Measurements from ENCODE around the gene HOXA13.
A peak's percentile ranks its signal among the peaks of the same experiment; 100 is the strongest.

The HOXA13 gene

DNA sequence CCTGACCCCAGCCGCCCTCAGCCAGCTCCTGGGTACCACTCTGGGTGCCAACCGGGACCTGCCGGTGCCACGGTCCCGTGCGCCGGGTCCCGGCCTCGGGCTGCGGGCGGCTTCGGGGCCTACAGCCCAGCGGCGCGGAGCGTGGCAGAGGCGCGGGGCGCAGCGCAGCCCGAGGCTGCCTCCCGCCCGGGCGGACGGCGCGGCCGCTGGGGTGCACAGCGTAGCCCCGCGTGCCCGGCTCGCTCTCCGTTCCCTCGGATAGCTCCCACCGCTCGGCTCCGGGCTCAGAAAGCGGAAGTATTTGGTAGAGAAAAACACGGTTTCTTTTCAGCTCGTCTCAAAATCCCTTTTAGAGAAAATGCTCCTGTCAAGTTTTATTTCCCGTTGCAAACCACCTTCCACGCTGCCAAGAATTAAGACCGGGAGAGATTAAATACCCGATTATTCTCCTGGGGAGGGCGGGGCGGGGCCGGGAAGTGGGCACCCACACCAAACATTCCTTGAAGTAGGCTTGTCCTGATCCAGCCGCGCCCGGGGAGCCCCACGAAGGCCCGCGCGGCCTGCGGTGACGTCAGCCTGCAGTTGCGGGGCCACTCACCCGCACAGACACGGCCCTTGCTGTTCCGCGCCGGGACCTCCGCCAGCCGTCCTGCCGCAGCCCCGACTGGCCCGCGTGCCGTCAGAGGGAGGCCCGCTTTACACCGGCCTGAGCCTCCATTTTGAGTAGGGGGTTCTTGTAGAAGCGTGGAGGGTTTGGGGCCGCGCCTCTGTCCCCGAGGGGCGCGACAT lies 7.2 kb downstream of the HOXA13 start:
- peak; percentile 79 for DNase-seq (ENCODE audit: low spot score)

DNA sequence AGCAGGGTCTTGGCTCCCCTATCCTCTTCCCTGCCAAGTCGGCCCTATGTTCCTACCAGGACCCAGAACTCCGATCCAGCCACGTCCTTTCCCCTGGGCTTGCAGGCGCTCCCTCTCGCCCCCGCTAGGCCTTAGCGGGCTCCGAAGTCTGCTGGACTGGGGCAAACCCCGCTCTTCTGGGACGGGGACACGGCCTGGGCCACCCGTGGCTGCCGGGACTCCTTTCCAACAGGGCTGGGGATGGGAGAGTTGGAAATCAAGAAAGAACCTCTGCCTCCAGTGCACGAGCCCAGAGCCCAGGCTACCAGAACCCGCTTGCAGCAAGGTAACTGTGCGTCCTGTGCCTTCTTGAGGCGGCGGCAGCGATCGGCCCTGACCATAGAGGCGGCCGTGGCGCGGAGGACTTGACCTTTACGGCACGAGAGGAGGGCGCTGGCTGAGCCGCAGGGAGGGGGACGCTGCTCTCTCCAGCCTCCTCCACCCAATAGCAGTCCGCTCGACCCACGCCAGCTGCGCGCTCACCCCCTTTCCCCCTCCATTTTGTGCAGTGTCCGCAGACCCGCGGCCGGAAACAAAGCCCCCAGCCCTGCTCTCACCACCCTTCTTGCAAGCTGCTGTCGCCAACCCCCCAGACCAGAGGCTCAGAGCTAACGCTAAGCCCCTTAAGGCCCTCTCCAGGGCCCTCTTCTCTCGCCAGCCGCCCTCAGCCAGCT lies 7.9 kb downstream of the HOXA13 start:
- DNase-seq (ENCODE audit: low spot score): peak; percentile 78

DNA sequence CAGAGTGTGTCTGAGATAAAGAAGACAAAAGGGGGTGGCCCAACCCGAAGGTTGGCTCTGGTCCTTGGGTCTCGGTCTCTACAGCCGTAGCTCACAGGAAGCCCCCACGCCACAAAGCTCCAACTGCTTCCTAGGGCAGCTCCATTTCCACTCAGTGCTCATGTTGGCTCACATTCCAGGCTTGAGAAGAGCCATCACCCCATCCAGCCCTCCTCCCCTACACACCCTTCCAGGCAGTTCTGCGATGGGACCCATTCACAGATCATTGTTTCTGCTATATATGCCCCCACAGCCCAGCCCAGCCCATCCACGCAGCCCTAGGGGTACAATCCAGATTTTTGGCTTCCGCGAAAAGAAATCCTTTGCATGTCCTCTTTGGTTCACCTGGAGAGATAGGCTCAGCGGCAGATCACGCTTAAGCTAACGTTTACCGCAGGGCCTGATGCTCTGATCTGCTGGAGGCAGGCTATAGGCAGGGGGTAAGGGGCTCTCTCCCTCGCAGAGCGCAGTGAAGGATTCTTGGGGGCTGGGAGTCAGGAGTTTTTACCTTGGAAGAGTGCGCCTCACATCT lies 8.6 kb downstream of the HOXA13 start:
- peak; percentile 64 for DNase-seq (ENCODE audit: low spot score)

DNA sequence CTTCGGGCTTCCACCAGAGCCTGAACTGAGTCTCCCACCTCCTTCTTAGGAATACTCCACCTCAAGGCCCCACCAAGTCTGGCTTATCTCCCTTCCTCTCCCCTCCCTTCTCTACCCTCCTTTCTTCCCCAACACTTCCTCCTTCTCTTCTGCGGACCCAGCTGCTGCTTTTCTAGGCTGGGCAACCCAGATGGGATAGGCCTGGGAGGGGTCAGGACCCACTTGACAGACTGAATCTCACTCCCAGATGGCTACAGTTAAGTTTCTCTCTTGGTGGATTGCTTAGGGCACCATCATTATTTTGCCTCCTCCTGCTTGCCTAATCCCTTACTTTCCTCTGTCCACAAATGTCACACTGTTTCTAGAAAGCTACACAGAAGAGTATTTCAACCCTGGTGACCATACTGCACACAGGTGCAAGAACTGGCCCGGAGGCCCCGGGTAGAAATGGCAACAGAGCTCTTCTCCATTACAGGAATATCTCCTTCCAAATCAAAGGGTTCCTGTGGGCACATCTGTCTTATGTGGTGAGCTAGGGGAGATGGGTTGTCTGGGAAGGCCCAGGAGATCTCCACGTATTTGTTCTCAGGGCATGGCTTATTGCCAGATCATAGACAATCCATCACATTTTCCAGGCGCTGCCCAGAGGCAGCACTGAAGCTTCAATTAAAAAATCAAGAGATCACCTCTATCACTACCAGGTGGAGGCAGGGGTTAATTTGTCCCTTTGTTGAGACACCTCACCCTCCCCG lies 9.7 kb downstream of the HOXA13 start:
- DNase-seq (ENCODE audit: low spot score): peak; percentile 61

DNA sequence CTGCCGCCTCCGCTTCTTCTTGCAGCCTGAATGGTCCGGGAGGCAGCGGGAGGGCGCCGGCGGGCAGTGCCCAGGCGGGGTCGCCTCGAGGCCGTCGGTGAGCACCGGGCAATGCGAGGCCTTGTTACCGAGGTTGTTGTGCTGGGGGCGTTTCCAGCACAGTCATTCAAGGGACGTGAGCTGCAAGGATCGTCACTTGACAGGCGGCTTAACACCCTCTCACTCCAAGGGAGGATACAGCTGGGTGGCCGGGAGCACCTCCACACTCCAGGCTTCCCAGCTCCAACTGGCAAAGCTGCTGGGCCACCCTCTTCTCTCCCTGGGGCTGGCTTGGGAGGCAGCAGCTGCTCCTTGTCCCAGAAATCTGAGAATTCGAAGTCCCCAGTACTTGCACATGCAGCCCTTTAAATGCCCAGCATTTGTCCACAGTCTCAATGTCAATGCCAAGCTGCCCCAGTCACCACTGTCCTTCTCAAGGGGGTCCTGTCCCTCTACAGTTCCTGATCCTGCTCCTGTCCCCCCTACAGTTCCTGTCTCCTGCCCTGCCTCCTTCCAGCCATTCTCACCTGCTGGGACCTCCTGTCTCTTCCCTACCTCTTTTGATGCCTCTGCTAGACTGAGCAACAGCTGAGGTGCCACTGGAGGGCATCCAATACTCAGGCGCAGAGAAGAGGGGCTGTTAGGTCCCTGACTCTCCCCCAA lies 10.4 kb downstream of the HOXA13 start:
- peak; percentile 69 for DNase-seq (ENCODE audit: low spot score)

DNA sequence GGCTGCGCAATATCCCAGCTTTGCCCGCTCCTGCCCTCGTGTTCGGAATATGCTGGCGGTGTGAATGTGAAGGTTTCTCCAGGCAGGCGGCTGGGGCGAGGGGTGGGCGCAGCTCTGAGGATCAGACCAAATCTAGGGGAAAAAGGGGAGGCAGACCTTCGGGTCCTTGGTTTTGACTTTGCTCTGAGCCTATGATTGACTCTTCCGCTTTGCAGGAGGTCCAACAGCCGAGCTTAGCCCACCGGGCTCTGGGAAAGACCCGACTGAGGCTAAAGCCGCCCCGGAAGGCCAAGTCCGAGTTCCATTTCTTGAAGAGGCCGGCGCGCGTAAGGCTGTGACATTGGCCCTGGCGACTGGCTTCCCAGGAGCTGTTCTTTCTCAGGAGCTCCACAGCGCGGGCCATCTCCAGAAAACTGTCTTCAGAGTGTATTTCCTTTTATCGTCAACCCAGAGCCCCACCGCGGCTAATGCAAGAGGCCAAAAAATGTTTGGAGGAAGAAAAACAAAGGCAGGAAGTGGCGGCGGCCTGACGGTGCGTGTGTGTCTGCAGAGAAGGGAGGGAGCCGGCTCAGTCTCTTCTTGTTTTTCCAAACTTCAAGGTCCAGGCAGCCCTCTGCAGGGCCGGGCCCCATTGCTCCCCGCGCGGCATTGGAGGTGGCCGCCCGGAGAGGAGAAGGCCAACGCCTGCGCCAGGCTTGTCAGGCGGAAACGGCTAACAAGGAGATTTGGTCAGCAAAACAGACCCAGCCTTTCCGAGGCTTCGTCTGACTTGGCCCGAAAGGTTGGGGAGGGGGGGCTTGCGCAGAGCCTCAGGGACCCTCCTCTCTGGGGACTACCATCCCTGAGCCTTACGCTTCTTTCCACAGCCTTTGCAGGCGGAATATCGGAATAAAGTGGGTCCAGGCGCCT lies 11.3 kb downstream of the HOXA13 start:
- DNase-seq (ENCODE audit: low spot score): peak; percentile 74

DNA sequence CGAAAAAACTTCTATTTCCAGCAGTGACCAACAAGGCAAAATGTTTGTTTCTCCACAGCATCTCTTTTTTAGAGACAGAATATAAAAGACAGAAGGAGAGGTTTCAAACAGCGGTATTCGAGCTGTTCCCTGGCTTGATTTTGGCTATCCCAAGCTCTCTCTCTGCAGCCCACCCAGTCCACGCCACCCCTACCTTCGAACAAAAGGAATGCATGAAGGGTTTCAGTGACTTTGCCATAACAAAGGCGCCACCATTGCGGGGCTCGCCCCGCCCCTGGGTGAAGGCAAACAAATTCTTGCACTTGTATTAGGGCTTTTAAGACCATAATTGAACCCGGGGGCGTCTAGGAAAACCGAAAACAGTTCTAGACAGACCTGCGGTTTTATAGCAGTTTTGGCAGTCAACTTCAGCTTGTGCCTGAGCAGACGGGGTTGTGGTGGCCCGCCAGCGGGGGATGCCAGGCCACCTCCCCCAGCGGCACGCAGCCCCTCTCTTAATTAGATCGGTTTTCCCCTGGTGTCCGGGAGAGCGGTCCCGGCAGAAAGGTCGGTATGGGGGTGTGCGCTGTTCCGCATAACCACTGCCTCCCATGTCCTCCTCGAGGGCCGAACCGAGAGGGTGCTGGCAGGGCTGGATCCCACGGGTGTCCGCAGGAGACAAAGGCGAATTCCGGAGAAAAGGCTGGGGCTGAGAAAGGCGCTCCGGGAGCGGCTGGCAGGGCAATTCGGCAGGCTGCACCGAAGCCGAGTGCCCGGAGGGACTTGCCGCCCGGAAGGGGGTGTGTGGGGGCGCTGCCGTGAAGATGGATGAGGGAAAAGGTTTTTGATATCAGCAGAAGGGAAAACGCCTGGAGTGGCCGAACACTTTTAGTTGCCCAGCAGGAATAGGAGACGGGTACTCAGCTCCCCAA lies 12.2 kb downstream of the HOXA13 start:
- peak; percentile 70 for DNase-seq (ENCODE audit: low spot score)

DNA sequence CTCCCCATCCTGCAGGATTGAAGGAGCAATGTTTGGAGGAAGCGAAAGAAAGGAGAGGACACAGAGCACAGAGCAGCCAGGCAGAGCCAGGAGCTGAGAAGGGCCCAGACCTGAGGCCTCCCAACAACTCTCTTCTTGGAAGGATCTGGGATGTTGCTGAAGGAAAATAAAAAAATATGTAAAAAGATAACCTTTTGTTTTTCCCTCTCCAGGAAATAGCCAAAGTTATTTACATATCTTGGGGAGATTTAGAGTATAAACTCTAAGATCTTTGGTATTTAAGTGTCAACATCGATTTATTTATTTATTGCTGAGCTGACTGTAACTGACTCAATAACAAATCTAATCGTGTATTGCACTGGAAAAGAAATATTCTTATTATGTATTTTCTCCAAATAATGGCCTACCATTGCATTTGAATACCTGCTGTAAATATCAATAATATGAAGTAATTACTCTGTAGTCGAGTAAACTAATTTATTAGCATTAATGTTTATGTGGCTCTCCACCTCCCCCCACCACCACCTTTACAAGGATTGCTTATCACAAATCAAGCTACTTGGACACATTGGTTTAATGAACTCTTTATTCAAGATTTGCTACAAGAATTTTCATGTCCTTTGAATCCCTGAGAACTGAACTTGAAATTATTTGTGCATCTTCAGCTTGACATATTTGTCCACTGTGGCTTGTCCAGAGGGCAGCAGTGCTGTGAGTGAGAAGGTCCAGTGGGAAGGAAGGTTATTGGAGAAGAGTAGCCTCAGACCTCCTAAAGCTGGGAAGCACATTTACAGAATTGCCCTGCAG lies 13.0 kb downstream of the HOXA13 start:
- DNase-seq (ENCODE audit: low spot score): peak; percentile 56

DNA sequence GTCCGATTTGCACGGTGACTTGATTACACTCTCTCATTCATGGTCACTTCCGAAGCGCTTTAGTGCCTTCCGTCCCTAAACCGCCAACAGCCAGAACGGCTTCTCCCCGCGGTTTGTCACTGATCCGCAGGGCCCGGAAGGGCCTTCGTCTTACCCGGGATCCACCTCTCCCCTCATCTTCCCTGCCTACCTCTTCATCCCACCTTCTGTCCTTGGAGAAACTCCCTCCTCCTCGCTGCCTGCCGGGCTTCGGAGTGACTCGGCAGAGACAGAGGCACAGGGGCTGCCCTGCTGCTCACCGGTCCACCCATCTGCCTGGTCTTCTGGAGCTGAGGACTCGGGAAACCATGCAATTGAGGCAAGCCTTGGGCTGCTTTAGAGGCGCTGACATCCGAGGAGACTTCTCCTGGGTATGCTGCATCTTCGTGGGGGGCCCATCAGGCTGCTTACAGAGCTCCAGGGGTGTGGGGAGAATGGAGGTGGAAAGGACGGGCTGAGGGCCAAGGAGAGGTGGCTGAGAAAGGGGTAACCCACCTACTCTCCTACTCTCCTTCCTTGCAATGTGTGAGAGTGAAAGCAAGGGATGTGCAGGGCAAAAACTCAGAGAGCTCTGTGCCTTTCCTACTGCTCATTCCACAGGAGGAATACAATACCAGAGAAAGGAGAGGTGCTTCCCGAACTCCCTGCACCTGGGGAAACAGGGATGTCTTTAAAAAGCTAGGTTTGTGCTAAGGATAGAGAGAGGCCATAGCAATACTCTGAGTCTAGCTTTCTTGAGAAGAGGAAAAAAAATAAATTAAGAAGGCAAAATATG lies 13.8 kb downstream of the HOXA13 start:
- peak; percentile 70 for DNase-seq (ENCODE audit: low spot score)

DNA sequence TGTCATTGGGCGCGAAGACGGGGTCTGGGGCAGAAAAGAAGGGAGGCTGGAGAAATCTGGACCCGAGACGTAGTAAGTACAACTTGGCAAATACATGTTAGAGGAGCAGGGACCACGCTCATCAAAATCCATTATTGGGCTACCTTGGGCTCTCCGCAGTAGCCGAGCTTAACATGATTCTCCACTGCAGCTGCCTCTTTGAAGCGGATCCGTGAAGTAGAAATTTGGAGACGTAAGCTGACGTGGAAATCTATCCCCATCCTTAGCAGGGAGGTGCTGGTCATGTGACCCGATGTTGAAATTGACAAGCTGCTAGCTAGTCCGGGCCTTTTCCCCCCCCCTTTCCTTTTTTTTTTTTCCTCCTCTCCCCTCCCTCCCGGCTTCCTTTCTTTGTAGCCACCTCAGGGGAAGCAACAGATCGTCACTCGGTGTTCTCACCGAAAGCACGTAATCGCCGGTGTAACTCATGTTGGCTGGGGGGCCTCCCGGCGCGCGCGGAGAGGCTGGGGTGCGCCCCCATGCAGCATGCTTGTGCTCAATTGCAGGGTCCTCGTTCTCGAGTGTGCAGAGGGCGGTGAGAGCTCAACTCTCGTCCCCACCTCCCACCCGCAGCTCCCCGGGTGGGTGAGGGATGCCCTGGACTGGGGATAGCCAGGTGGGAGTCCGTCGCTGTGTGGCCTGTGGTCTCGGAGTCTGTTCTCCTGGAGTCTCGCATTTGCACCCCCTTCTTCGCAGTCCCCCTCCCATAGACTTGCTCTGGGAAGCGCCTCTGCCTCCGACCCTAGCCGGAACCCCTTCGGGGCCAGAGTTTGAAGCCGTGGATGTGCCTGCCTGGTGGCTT lies 14.7 kb downstream of the HOXA13 start, which contains the start of gene HOXA11:
HOXA11 (minus strand) TSS at position 220 of the 841 bp plus-strand sequence; CDS start at position 132, 88 bp downstream.
- DNase-seq (ENCODE audit: low spot score): peak; percentile 79

DNA sequence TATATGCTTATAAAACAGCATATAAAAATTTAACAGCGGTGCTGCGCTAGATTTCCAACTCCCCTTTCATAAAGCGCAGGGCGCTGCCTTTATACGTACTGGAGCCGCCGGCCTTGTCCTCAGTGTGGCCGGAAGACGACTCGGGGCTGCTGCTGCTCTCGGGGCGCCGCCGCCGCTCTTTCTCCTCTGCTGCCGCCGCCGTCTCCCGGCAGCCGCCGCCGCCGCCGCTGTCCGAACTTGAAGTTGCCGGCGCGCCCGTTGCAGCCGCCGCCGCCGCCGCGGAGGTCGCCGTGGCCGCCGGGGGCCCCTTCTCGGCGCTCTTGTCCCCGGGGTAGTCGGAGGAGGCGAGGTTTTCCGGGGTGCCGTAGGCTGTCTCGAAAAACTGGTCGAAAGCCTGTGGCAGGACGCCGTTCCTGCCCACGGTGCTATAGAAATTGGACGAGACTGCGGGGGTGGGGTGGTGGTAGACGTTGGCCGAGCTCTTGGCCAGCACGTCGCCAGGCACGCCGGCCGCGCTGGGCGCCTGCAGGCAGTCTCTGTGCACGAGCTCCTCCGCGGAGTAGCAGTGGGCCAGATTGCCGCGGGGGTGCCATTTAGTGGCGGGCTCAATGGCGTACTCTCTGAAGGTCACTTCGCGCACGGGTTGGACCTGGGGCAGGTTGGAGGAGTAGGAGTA lies 15.4 kb downstream of the HOXA13 start:
- no peak for DNase-seq (ENCODE audit: low spot score)

DNA sequence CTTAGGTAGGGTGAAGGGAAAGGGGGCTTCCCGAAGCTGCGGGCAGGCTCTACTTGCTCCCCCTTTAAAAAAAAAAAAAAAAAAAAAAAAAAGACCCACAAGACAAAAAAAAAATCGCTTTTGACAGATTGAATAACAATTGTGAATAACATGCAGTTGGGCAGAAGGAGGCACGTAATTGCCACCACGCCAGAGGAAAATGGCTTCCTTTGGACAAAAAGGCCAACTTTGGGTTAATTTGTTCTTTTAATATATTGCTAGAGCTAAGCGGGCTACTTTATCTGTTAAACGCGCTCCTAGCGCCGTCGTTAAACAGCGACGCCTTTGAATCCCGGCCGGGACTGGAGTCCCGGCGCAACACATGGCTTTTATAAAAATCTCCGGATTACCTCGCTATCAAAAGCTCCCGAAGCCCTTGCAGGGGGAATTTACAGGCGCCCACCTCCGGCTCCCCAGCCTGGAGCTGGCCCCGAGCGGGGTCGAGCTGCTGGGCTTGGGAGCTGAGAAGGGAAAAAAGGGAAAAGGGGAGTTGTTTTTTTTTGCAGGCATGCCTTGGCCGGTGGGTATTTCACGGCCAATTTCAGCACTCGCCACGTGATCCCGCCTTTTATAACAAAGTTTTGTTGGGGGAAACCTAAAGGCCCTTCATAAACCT lies 16.1 kb downstream of the HOXA13 start:
- DNase-seq (ENCODE audit: low spot score): peak; percentile 66

DNA sequence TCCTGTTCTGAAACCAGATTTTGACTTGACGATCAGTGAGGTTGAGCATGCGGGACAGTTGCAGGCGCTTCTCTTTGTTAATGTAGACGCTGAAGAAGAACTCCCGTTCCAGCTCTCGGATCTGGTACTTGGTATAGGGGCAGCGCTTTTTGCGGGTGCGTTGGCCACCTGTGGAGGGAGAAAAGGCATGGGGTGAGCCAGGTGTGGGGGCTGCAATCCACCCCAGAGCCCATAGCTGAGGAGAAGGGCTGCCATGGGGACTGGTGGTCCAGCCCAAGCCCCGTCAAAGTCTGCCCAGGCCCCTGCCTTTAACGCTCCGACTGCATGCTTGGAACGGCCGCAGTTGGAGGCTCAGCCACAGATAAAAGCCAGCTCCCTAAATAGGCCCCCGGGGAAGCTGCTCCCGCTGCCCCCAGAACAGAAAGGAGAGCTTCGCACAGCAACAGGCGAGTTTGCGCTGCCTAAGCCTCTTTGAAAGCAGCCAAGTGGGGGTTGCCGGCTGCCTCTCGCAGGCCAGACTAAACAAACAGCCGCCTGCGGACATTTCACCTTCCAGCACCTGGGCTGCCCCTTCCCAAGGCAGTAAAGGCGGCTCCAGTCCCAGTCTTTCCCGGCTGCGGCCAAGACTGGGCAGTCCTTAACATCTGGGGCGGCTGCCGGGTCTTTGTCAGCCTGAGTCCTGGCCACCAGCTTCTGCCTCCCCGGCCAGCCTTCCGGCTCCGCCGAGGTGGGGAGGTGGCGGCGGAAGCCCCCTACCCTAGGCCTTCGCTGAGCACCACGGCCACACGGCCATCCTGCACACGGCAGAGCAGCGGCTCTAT lies 16.8 kb downstream of the HOXA13 start:
- peak; percentile 75 for DNase-seq (ENCODE audit: low spot score)

DNA sequence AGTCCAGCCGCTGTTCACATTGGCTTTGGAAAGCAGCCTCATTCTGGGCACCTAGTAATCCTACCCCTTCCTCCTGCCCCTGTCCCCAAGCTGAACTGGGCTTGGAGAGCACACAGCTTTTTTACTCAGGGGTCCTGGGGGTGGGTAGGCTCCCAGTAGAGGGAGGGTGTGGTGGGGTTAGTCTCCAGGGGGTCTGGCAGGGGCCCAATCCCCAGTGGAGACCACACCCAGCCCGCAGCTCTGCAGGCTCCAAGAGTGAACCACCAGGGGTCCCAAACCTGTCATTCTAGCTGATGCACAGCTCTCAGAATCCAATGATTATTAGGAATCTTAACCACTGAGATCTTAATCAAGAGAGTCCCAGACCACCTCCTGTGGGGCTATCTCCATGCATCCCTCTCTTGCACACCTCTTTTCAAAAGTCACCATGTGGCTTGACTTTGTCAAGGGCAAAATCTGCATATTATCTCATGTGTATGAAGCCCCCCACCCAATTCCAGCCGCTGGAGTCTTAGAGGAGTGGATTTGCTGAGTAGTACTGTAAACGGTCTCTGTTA lies 17.5 kb downstream of the HOXA13 start:
- DNase-seq (ENCODE audit: low spot score): peak; percentile 65
